ENCODE results near the gene ATG14. TPM values are rescaled to one million over a fixed set of nuclear protein-coding genes. Genes with fewer than 3 reads are reported as not detected.

ATG14 gene
- total and polyA plus RNA-seq, 8 donors, result 7.1 to 25.6 (median 23.3) TPM

- Histone ChIP-seq H3K4me1 (peaks cover 0 to 12% of the 10 kb centered on the region in 2 donors), H3K27ac (no peak overlapping the region), H3K4me3 (no peak overlapping the region), H3K27me3 (no peaks in the 10 kb centered on the region), H3K36me3 (no peaks in the 10 kb centered on the region), H3K9me3 (no peaks in the 10 kb centered on the region)
- intact Hi-C loops (cut with DNase I), result no loop called here
- ATAC-seq (no peak), DNase-seq (no peak)
- TF ChIP-seq, protein P1, sequence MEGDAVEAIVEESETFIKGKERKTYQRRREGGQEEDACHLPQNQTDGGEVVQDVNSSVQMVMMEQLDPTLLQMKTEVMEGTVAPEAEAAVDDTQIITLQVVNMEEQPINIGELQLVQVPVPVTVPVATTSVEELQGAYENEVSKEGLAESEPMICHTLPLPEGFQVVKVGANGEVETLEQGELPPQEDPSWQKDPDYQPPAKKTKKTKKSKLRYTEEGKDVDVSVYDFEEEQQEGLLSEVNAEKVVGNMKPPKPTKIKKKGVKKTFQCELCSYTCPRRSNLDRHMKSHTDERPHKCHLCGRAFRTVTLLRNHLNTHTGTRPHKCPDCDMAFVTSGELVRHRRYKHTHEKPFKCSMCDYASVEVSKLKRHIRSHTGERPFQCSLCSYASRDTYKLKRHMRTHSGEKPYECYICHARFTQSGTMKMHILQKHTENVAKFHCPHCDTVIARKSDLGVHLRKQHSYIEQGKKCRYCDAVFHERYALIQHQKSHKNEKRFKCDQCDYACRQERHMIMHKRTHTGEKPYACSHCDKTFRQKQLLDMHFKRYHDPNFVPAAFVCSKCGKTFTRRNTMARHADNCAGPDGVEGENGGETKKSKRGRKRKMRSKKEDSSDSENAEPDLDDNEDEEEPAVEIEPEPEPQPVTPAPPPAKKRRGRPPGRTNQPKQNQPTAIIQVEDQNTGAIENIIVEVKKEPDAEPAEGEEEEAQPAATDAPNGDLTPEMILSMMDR (IDR thresholded peaks at IDR 0.05), result no peak
These were observed 69.8 kb downstream of the ATG14 start for GRCh38 chr14:55341781-55342180.

- no peak for DNase-seq
- no peak for ATAC-seq
- Histone ChIP-seq H3K4me3 (no peak overlapping the region), H3K9me3 (no peaks in the 10 kb centered on the region), H3K4me1 (peaks cover 6 to 23% of the 10 kb centered on the region in 2 donors), H3K36me3 (no peaks in the 10 kb centered on the region), H3K27ac (no peak overlapping the region), H3K27me3 (no peaks in the 10 kb centered on the region)
- intact Hi-C loops (cut with DNase I), result no loop called here
- TF ChIP-seq, protein P1 (IDR thresholded peaks at IDR 0.05), result no peak
These were observed 71.1 kb downstream of the ATG14 start for GRCh38 chr14:55340482-55340881.

- ATAC-seq, result peak; percentile 32
- peaks cover 10 to 31% of the 10 kb centered on the region in 2 donors for H3K4me1 ChIP-seq
- H3K36me3 ChIP-seq, result no peaks in the 10 kb centered on the region
- TF ChIP-seq, protein P1 (IDR thresholded peaks at IDR 0.05), result no peak
- intact Hi-C loops (cut with DNase I), result no loop called here
- no peak for DNase-seq
- H3K27ac ChIP-seq, result peak overlapping the region in 1 of 2 donors; percentile 0
- no peak overlapping the region for H3K4me3 ChIP-seq
- no peaks in the 10 kb centered on the region for H3K9me3 ChIP-seq
- no peaks in the 10 kb centered on the region for H3K27me3 ChIP-seq
These were observed 71.9 kb downstream of the ATG14 start for GRCh38 chr14:55339770-55340169.

GRCh38 chr14:55336691-55337090 lies 74.9 kb downstream of the ATG14 start:
- Histone ChIP-seq H3K4me1 (peaks cover 16 to 46% of the 10 kb centered on the region in 2 donors), H3K9me3 (no peaks in the 10 kb centered on the region), H3K36me3 (no peaks in the 10 kb centered on the region), H3K4me3 (no peak overlapping the region), H3K27ac (no peak overlapping the region), H3K27me3 (no peaks in the 10 kb centered on the region)
- ATAC-seq, result no peak
- no peak for DNase-seq
- TF ChIP-seq, protein P1 (IDR thresholded peaks at IDR 0.05), result no peak
- intact Hi-C loops (cut with DNase I), result no loop called here

DNA sequence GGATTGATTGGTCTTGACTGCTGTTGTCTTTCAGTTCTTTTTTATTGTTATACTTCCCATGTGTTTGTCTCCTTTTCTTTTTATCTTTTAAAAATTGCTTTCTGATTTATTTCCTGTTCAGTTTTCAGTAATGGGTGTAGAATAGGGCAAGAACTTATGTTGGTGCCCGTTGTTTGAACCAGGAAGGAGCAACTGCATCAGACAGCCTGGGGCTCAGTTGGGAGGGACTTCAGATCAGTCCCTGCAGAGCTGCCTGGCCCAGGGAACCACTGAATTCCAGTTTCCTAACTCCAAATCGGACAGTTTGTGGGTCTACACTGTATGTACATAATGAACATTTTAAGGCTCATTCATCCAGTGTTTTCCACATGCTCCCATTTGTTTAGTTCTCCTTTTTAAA lies 75.5 kb downstream of the ATG14 start:
- Histone ChIP-seq H3K4me1 (peaks cover 16 to 41% of the 10 kb centered on the region in 2 donors), H3K4me3 (no peak overlapping the region), H3K27ac (no peak overlapping the region), H3K9me3 (no peaks in the 10 kb centered on the region), H3K36me3 (no peaks in the 10 kb centered on the region), H3K27me3 (no peaks in the 10 kb centered on the region)
- peak; percentile 17 for ATAC-seq
- TF ChIP-seq, protein P1 (IDR thresholded peaks at IDR 0.05), result no peak
- intact Hi-C loops (cut with DNase I), result no loop called here
- DNase-seq, result peak in 1 of 4 donors; percentile 22

Data from left lung (tissue), 10 donors.